NCI-H748 (cell line): ENCODE results near the gene PCDHGA1.

Source experiments
- DNase-seq: peaks from one replicate; lab custom pipeline; 2025; ENCODE audit not compliant: unreplicated experiment; lab: John Stamatoyannopoulos, UW

The PCDHGA1 gene

GRCh38 chr5:141490271-141490670 is 160.0 kb downstream of the PCDHGA1 start:
- DNase-seq, result no peak

- DNase-seq, result no peak
These were observed 160.5 kb downstream of the PCDHGA1 start for GRCh38 chr5:141490771-141491170.

GRCh38 chr5:141491323-141492167 is 161.2 kb downstream of the PCDHGA1 start:
- DNase-seq, result no peak

GRCh38 chr5:141492168-141492885 is 162.0 kb downstream of the PCDHGA1 start:
- no peak for DNase-seq

- DNase-seq, result no peak
These were observed 163.4 kb downstream of the PCDHGA1 start for GRCh38 chr5:141493500-141494422.

- no peak for DNase-seq
These were observed 164.6 kb downstream of the PCDHGA1 start for GRCh38 chr5:141494761-141495452.

- no peak for DNase-seq
These were observed 165.1 kb downstream of the PCDHGA1 start for GRCh38 chr5:141495453-141495811.

- DNase-seq, result no peak
These were observed 165.7 kb downstream of the PCDHGA1 start for GRCh38 chr5:141496038-141496437.

GRCh38 chr5:141501761-141502160 is 171.4 kb downstream of the PCDHGA1 start:
- no peak for DNase-seq

GRCh38 chr5:141503681-141504080 is 173.4 kb downstream of the PCDHGA1 start:
- DNase-seq, result no peak

GRCh38 chr5:141504216-141504615 is 173.9 kb downstream of the PCDHGA1 start:
- no peak for DNase-seq

- no peak for DNase-seq
These were observed 176.3 kb downstream of the PCDHGA1 start for GRCh38 chr5:141506381-141507155.

- DNase-seq, result no peak
These were observed 177.2 kb downstream of the PCDHGA1 start for GRCh38 chr5:141507387-141508091.

GRCh38 chr5:141508440-141508797 is 178.1 kb downstream of the PCDHGA1 start:
- DNase-seq, result no peak

- peak; percentile 37 for DNase-seq
These were observed 178.7 kb downstream of the PCDHGA1 start for GRCh38 chr5:141508798-141509611.

- no peak for DNase-seq
These were observed 179.8 kb downstream of the PCDHGA1 start for GRCh38 chr5:141510160-141510559.

GRCh38 chr5:141510850-141511601 is 180.7 kb downstream of the PCDHGA1 start:
- DNase-seq, result no peak
